Dendritic cell treated with granulocyte-macrophage colony-stimulating factor and Interleukin-4, amounts not matched to agents 40 ng/mL and 50 ng/mL, for 4 days (primary cell): ENCODE results near the gene ANG.
A peak's percentile ranks its signal among the peaks of the same experiment; 100 is the strongest.
"Not testable (repeated sequence)": the region's sequence is repeated elsewhere in the genome, so short reads cannot be mapped to it uniquely, and the experiment has no call there.

Experiments used
- H3K27ac Mint-ChIP-seq: one replicate; pipeline ENCODE4 v1.8.0; 2022; ENCODE audit warnings: mild to moderate bottlenecking, mixed read lengths
- H3K27me3 Mint-ChIP-seq: one replicate; pipeline ENCODE4 v1.8.0; 2022; ENCODE audit warnings: mild to moderate bottlenecking, mixed read lengths
- H3K36me3 Mint-ChIP-seq: one replicate; pipeline ENCODE4 v1.8.0; 2022; ENCODE audit warnings: low read depth, mixed read lengths
- H3K4me1 Mint-ChIP-seq: one replicate; pipeline ENCODE4 v1.8.0; 2022; ENCODE audit warnings: low read depth, mixed read lengths
- H3K4me3 Mint-ChIP-seq: one replicate; pipeline ENCODE4 v1.8.0; 2022; ENCODE audit warnings: mild to moderate bottlenecking, moderate library complexity, mixed read lengths
- H3K9me3 Mint-ChIP-seq: one replicate; pipeline ENCODE4 v1.8.0; 2022; ENCODE audit warnings: mixed read lengths
- intact Hi-C: fragments of 100-400 bp; cut with micrococcal nuclease; formaldehyde crosslinking; loops from one replicate; pipeline ENCODE4 v1.15.0; 2022

The ANG gene

GRCh38 chr14:20726121-20726520, 37.6 kb downstream of the ANG start:
- H3K9me3 Mint-ChIP-seq, intact Hi-C loops, H3K36me3 Mint-ChIP-seq, H3K4me3 Mint-ChIP-seq: not testable (repeated sequence)
- Mint-ChIP-seq H3K4me1 (peaks cover 59% of the 10 kb centered on the region), H3K27ac (peak overlapping the region; percentile 93), H3K27me3 (peaks cover 14% of the 10 kb centered on the region)

- Mint-ChIP-seq H3K9me3 (no peaks in the 10 kb centered on the region), H3K36me3 (no peaks in the 10 kb centered on the region), H3K4me3 (no peak overlapping the region), H3K27ac (peak overlapping the region; percentile 93), H3K4me1 (peaks cover 59% of the 10 kb centered on the region), H3K27me3 (peaks cover 13% of the 10 kb centered on the region)
- intact Hi-C loops = no loop called here
Observed at GRCh38 chr14:20726531-20726930, 38.0 kb downstream of the ANG start.

- Mint-ChIP-seq H3K27ac (peak overlapping the region; percentile 89), H3K4me1 (peaks cover 64% of the 10 kb centered on the region), H3K9me3 (no peaks in the 10 kb centered on the region), H3K27me3 (no peaks in the 10 kb centered on the region), H3K4me3 (no peak overlapping the region), H3K36me3 (no peaks in the 10 kb centered on the region)
- intact Hi-C loops = loop anchor here (5.0 kb wide), 1 partner anchor 34 kb away; no protein-coding TSS in a partner anchor
Observed at GRCh38 chr14:20730891-20731290, 42.3 kb downstream of the ANG start.

- Mint-ChIP-seq H3K36me3 (no peaks in the 10 kb centered on the region), H3K27me3 (no peaks in the 10 kb centered on the region), H3K27ac (peak overlapping the region; percentile 89), H3K9me3 (no peaks in the 10 kb centered on the region), H3K4me3 (no peak overlapping the region), H3K4me1 (peaks cover 48% of the 10 kb centered on the region)
- intact Hi-C loops = loop anchor here (5.0 kb wide), 1 partner anchor 35 kb away; no protein-coding TSS in a partner anchor
Observed at GRCh38 chr14:20732477-20732876, 43.9 kb downstream of the ANG start.

GRCh38 chr14:20732979-20733635, 44.5 kb downstream of the ANG start:
- H3K36me3 Mint-ChIP-seq = no peaks in the 10 kb centered on the region
- H3K4me3 Mint-ChIP-seq = peak overlapping the region; percentile 24
- H3K27ac Mint-ChIP-seq = peak overlapping the region; percentile 89
- H3K4me1 Mint-ChIP-seq = peaks cover 41% of the 10 kb centered on the region
- intact Hi-C loops = loop anchor here (5.0 kb wide), 1 partner anchor 36 kb away; no protein-coding TSS in a partner anchor
- no peaks in the 10 kb centered on the region for H3K9me3 Mint-ChIP-seq
- no peaks in the 10 kb centered on the region for H3K27me3 Mint-ChIP-seq

GRCh38 chr14:20733684-20734429, 45.3 kb downstream of the ANG start:
- no peaks in the 10 kb centered on the region for H3K36me3 Mint-ChIP-seq
- H3K4me1 Mint-ChIP-seq = peaks cover 41% of the 10 kb centered on the region
- H3K9me3 Mint-ChIP-seq = no peaks in the 10 kb centered on the region
- intact Hi-C loops = loop anchor here (5.0 kb wide), 1 partner anchor 37 kb away; no protein-coding TSS in a partner anchor
- H3K27ac Mint-ChIP-seq = peak overlapping the region; percentile 89
- no peaks in the 10 kb centered on the region for H3K27me3 Mint-ChIP-seq
- H3K4me3 Mint-ChIP-seq = peak overlapping the region; percentile 24

GRCh38 chr14:20734430-20734806, 45.9 kb downstream of the ANG start:
- peak overlapping the region; percentile 89 for H3K27ac Mint-ChIP-seq
- no peak overlapping the region for H3K4me3 Mint-ChIP-seq
- H3K27me3 Mint-ChIP-seq = no peaks in the 10 kb centered on the region
- no peaks in the 10 kb centered on the region for H3K36me3 Mint-ChIP-seq
- H3K9me3 Mint-ChIP-seq = no peaks in the 10 kb centered on the region
- peaks cover 41% of the 10 kb centered on the region for H3K4me1 Mint-ChIP-seq
- intact Hi-C loops = loop anchor here (5.0 kb wide), 1 partner anchor 37 kb away; no protein-coding TSS in a partner anchor

- H3K27ac Mint-ChIP-seq, H3K27me3 Mint-ChIP-seq, H3K36me3 Mint-ChIP-seq, H3K9me3 Mint-ChIP-seq, intact Hi-C loops, H3K4me3 Mint-ChIP-seq: not testable (repeated sequence)
- H3K4me1 Mint-ChIP-seq = peaks cover 23% of the 10 kb centered on the region
Observed at GRCh38 chr14:20738292-20738691, 49.7 kb downstream of the ANG start.

- Mint-ChIP-seq H3K4me1 (peaks cover 26% of the 10 kb centered on the region), H3K9me3 (no peaks in the 10 kb centered on the region), H3K27ac (no peak overlapping the region)
Observed at GRCh38 chr14:20742132-20742531, 53.6 kb downstream of the ANG start.

GRCh38 chr14:20743556-20743955, 55.0 kb downstream of the ANG start:
- Mint-ChIP-seq H3K9me3 (no peaks in the 10 kb centered on the region), H3K4me1 (peaks cover 32% of the 10 kb centered on the region), H3K27ac (no peak overlapping the region), H3K27me3 (no peaks in the 10 kb centered on the region), H3K36me3 (no peaks in the 10 kb centered on the region), H3K4me3 (no peak overlapping the region)
- intact Hi-C loops = no loop called here

More at GRCh38 chr14:20742132-20742531, 53.6 kb downstream of the ANG start:
- H3K4me3 Mint-ChIP-seq = no peak overlapping the region
- intact Hi-C loops = no loop called here
- H3K36me3 Mint-ChIP-seq = no peaks in the 10 kb centered on the region
- no peaks in the 10 kb centered on the region for H3K27me3 Mint-ChIP-seq
